Measurements from ENCODE around the gene F10.

The F10 gene

GRCh38 chr13:113178896-113179167, 56.2 kb downstream of the F10 start:
- H3K4me3 ChIP-seq (ENCODE audit: low read depth, low read length): no peak overlapping the region
- TF ChIP-seq MAX (IDR thresholded peaks at IDR 0.05; ENCODE audit: low read depth, low read length) (no peak), POLR2A (IDR thresholded peaks at IDR 0.05; ENCODE audit: extremely low read depth, insufficient read length) (no peak), CTCF (IDR thresholded peaks at IDR 0.05; ENCODE audit: low read depth, low read length) (no peak), MYC (IDR thresholded peaks at IDR 0.05; ENCODE audit: low read depth, low read length) (no peak)
- DNase-seq (ENCODE audit: low read depth): no peak

DNA sequence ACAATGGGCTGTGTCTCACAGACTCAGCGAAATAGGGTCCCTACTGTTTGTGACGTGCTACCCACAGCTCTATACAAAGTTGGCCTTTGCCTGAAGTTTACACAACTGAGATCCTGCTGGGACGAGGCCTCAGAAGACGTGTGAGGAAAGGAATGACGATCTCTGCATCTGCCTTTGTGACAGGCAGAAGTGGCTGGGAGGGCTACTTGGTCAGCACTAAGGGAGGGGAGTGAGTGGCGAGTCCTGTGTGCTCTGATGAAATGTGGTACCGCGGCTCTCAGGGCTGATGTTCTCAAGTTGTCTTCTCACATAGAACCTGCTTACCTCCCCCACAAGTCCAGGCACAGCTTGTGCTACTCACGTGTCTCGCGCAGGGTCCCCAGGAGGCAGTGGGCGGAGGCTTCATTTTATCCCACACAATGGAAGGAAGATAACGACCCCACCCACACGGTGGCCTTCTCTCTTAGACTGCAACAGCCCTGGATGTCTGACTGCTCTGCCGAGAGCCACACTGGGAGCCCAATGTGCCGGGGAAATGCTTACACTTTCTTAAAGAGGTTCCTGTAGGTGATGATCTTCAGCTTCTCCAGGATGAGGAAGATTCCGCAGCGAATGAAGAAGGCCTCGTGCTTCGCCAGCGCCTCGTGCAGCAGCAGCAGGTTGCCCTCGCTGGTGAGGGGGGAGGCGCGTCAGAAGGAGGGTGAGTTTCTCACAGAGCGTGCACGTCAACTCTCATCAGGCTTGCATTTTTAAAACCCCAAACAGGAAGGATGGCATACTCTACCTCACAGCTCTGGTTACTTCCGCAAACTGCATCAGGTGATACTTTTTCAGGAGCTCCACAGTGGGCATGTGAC, 57.0 kb downstream of the F10 start:
- no peak for DNase-seq (ENCODE audit: low read depth)
- TF ChIP-seq MYC (IDR thresholded peaks at IDR 0.05; ENCODE audit: low read depth, low read length) (no peak), CTCF (IDR thresholded peaks at IDR 0.05; ENCODE audit: low read depth, low read length) (no peak), MAX (IDR thresholded peaks at IDR 0.05; ENCODE audit: low read depth, low read length) (no peak), POLR2A (IDR thresholded peaks at IDR 0.05; ENCODE audit: extremely low read depth, insufficient read length) (no peak)
- H3K4me3 ChIP-seq (ENCODE audit: low read depth, low read length): no peak overlapping the region

DNA sequence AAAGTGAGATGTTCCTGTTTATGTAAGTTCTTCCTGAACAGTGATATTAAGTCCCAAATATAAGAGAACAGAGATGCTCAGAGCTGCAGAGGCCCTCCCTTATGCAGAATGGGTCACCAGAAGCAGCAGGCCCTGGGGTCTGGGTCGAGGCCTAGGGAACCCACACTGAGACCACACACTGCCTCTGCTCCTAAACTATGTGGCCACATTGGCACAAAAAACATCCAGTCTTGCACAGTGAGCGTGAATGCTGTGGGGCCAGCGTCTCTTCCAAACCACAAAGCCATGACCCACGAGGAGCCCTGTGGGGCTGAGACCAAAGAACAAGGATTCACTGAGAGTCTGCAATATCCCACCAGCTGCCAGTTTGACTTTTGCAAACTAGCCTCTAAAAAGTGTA, 59.4 kb downstream of the F10 start:
- H3K4me3 ChIP-seq (ENCODE audit: low read depth, low read length): no peak overlapping the region
- no peak for TF ChIP-seq MYC (IDR thresholded peaks at IDR 0.05; ENCODE audit: low read depth, low read length)
- no peak for TF ChIP-seq CTCF (IDR thresholded peaks at IDR 0.05; ENCODE audit: low read depth, low read length)
- no peak for TF ChIP-seq MAX (IDR thresholded peaks at IDR 0.05; ENCODE audit: low read depth, low read length)
- TF ChIP-seq POLR2A (IDR thresholded peaks at IDR 0.05; ENCODE audit: extremely low read depth, insufficient read length): no peak
- DNase-seq (ENCODE audit: low read depth): no peak

DNA sequence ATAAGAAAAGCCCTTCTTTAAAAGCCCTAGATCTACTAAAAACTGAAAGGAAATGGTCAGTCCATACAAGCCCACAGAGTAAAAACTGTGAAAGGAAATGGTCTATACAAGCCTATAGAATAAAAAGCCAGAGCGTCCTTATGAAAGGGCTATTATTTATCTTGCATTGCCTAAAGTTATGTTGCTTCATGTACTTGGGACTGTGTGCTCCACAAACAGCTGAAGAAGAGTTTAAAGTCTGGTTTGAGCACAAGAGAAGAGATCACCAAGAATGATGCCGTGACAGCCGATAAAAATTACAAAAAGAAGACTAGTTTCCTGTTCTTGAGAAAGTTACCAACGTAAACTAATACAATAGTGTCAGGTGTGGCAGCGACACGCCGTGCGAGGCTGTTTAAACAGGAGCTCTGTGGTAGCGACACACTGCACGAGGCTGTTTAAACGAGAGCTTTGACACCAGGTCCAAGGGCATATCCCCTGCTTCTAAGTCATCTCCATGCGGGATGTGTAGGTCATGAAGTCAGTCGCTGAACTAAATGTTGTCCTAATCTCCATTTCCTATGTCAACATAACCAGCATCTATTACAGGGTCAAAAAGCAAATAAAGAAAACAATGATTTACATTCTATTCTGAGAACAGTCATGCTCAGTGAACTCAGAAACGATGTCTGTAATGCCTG, 61.0 kb downstream of the F10 start:
- DNase-seq (ENCODE audit: low read depth): no peak
- H3K4me3 ChIP-seq (ENCODE audit: low read depth, low read length): no peak overlapping the region
- no peak for TF ChIP-seq MYC (IDR thresholded peaks at IDR 0.05; ENCODE audit: low read depth, low read length)
- TF ChIP-seq POLR2A (IDR thresholded peaks at IDR 0.05; ENCODE audit: extremely low read depth, insufficient read length): no peak
- TF ChIP-seq CTCF (IDR thresholded peaks at IDR 0.05; ENCODE audit: low read depth, low read length): no peak
- no peak for TF ChIP-seq MAX (IDR thresholded peaks at IDR 0.05; ENCODE audit: low read depth, low read length)

DNA sequence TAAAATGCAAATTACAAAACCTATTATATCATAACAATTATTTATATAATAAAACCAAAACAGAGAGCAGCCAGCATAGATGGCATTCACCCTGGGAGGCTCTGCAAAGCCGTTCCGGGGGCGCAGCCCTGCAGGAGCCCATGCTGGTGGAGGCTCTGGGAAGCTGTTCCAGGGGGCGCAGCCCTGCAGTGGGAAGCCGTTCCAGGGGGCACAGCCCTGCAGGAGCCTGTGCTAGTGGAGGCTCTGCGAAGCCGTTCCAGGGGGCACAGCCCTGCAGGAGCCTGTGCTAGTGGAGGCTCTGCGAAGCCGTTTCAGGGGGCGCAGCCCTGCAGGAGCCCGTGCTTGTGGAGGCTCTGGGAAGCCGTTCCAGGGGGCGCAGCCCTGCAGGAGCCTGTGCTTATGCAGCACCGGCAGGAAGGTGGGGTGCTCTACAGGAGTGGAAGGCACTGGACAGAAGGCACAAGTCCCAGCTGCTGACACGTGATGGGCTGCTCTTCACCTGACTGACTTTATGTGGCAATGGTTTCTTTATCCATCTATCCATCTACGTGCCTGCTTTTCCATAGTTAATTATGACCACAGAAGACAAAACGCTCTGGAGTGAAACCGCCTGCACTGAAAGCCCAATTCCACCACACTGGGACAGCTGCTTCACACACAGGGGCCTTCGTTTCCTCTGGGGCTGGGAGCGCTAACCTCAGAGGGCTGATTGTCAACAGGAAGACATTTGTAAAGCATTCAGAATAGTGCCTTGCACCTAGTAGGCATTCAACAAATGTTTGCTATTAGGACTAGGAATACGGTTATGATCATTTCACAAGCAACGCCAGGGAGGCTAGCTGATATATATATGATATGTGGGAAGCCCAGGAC, 62.2 kb downstream of the F10 start:
- no peak for DNase-seq (ENCODE audit: low read depth)
- TF ChIP-seq MYC (IDR thresholded peaks at IDR 0.05; ENCODE audit: low read depth, low read length) (no peak), CTCF (IDR thresholded peaks at IDR 0.05; ENCODE audit: low read depth, low read length) (no peak), MAX (IDR thresholded peaks at IDR 0.05; ENCODE audit: low read depth, low read length) (no peak)
- H3K4me3 ChIP-seq (ENCODE audit: low read depth, low read length): no peak overlapping the region

Measured in NB4 (cell line).